DND-41 (cell line): ENCODE measurements around the gene DAB1.

Experiments
- ATAC-seq: fragments of 200-7000 bp; cut with Tn5 transposase; 3 replicates; pipeline ENCODE4 v1.9.1; 2021; ENCODE audit warnings: low read depth; ENCODE audit not compliant: insufficient read depth
- DNase-seq: peaks from one replicate; pipeline ENCODE4 v3.0.0-alpha.2; 2020
- H2AFZ ChIP-seq: 2 replicates; pipeline ENCODE4 v1.6.0; 2012; ENCODE audit warnings: low read depth, low read length
- H3K27ac ChIP-seq: 2 replicates; pipeline ENCODE4 v1.5.1; 2012; ENCODE audit warnings: low read length, inconsistent platforms
- H3K27me3 ChIP-seq: fragments of 200-600 bp; sonication (generic); 2 replicates; pipeline ENCODE4 v1.6.0; 2012; ENCODE audit warnings: low read length, mild to moderate bottlenecking, inconsistent platforms; ENCODE audit not compliant: insufficient read depth, poor library complexity
- H3K36me3 ChIP-seq: 2 replicates; pipeline ENCODE4 v1.5.1; 2012; ENCODE audit warnings: low read length, inconsistent platforms; ENCODE audit not compliant: insufficient read depth
- H3K4me1 ChIP-seq: 2 replicates; pipeline ENCODE4 v1.5.1; 2012; ENCODE audit warnings: mild to moderate bottlenecking, low read length; ENCODE audit not compliant: insufficient read depth
- H3K4me2 ChIP-seq: 2 replicates; pipeline ENCODE4 v1.6.0; 2012; ENCODE audit warnings: mild to moderate bottlenecking, moderate library complexity, low read length, inconsistent platforms; ENCODE audit not compliant: insufficient read depth
- H3K4me3 ChIP-seq, 2 experiments: fragments of 200-600 bp in 1 of 2; shearing (Covaris generic) in 1 of 2; 2 replicates each; pipeline ENCODE4 v1.5.1; 2012 to 2016; ENCODE audit warnings: inconsistent platforms in 2 of 2, low read length in 2 of 2, mild to moderate bottlenecking in 2 of 2, low read depth in 1 of 2, moderate library complexity in 1 of 2
- H3K79me2 ChIP-seq: 2 replicates; pipeline ENCODE4 v1.6.0; 2012; ENCODE audit warnings: low read length, inconsistent platforms; ENCODE audit not compliant: insufficient read depth
- H3K9ac ChIP-seq: 2 replicates; pipeline ENCODE4 v1.6.0; 2012; ENCODE audit warnings: low read depth, mild to moderate bottlenecking, inconsistent platforms, low read length, moderate library complexity
- H3K9me3 ChIP-seq: 2 replicates; pipeline ENCODE4 v1.5.1; 2012; ENCODE audit warnings: low read length, moderate library complexity, mild to moderate bottlenecking, inconsistent platforms; ENCODE audit not compliant: insufficient read depth, severe bottlenecking
- H4K20me1 ChIP-seq: 2 replicates; pipeline ENCODE4 v1.6.0; 2012; ENCODE audit warnings: low read length; ENCODE audit not compliant: insufficient read depth
- CTCF ChIP-seq: IDR thresholded peaks from 2 replicates; pipeline ENCODE4 v1.5.1; 2012; ENCODE audit warnings: borderline replicate concordance, low read length, moderate library complexity, mild to moderate bottlenecking; ENCODE audit not compliant: poor library complexity, severe bottlenecking; ENCODE audit errors: extremely low read depth
- EZH2 ChIP-seq: IDR thresholded peaks from 3 replicates; pipeline ENCODE4 v1.6.1; 2012; ENCODE audit warnings: borderline replicate concordance, low read depth, mild to moderate bottlenecking, moderate library complexity, low read length, inconsistent platforms; ENCODE audit not compliant: severe bottlenecking

Gene DAB1

DNA sequence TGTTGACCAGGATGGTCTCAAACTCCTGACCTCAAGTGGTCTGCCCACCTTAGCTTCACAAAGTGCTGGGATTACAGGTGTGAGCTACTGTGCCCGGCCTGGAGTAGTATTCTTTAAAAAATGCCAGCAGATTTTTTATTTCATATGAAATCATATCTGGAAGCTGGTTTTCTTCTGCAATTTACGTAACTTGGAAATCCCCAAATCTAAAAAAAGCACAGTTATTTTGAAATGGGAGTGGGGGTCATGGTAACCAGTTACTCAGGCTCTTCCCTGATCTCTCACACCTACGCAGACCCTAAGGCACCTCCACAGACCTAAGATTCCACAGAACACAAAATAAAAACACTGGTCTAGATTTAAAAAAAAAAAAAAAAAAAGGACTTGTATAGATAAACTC is 219.8 kb downstream of the DAB1 start:
- Histone ChIP-seq H2AFZ (no peak overlapping the region), H3K4me2 (no peak overlapping the region), H3K9ac (no peak overlapping the region), H3K9me3 (no peaks in the 10 kb centered on the region), H3K27me3 (no peaks in the 10 kb centered on the region), H4K20me1 (no peaks in the 10 kb centered on the region), H3K4me3 (no peak overlapping the region), H3K4me1 (no peaks in the 10 kb centered on the region), H3K27ac (no peak overlapping the region), H3K79me2 (no peaks in the 10 kb centered on the region), H3K36me3 (no peaks in the 10 kb centered on the region)
- no peak for ATAC-seq
- no peak for DNase-seq
- TF ChIP-seq EZH2 (no peak), CTCF (no peak)

DNA sequence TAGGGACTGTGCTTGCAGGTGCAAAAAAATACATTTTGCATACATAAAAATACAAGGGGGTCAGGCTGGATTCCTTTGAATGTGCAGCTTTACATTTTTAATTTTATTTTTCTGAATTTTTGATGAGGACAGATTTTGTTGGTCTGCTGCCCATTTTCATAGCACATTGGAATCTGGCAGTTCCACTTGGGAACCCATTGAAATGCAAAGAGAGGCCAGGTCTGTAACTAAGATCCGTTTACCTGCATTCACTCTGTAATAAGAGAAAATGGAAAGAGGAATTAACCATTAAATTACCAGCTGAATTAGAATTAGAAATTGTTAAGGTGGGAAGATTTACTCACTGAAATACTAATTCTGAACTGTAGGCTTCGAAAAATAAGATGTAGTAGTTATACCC is 221.6 kb downstream of the DAB1 start:
- no peaks in the 10 kb centered on the region for H3K27me3 ChIP-seq
- H3K36me3 ChIP-seq = no peaks in the 10 kb centered on the region
- no peaks in the 10 kb centered on the region for H4K20me1 ChIP-seq
- no peak overlapping the region for H3K9ac ChIP-seq
- no peaks in the 10 kb centered on the region for H3K79me2 ChIP-seq
- no peak overlapping the region for H3K4me2 ChIP-seq
- DNase-seq (no peak), ATAC-seq (no peak)
- H3K9me3 ChIP-seq = no peaks in the 10 kb centered on the region
- H2AFZ ChIP-seq = no peak overlapping the region
- no peak overlapping the region for H3K4me3 ChIP-seq
- no peak for TF ChIP-seq CTCF
- no peak for TF ChIP-seq EZH2
- H3K27ac ChIP-seq = no peak overlapping the region
- no peaks in the 10 kb centered on the region for H3K4me1 ChIP-seq

GRCh38 chr1:57198912-57199311 is 224.9 kb downstream of the DAB1 start:
- TF ChIP-seq CTCF = no peak
- no peak for TF ChIP-seq EZH2
- Histone ChIP-seq H3K4me3 (no peak overlapping the region), H3K9ac (no peak overlapping the region), H3K36me3 (no peaks in the 10 kb centered on the region), H3K4me2 (no peak overlapping the region), H2AFZ (no peak overlapping the region), H3K4me1 (no peaks in the 10 kb centered on the region), H4K20me1 (no peaks in the 10 kb centered on the region), H3K79me2 (no peaks in the 10 kb centered on the region), H3K9me3 (no peaks in the 10 kb centered on the region), H3K27ac (no peak overlapping the region), H3K27me3 (no peaks in the 10 kb centered on the region)
- no peak for ATAC-seq
- DNase-seq = no peak

DNA sequence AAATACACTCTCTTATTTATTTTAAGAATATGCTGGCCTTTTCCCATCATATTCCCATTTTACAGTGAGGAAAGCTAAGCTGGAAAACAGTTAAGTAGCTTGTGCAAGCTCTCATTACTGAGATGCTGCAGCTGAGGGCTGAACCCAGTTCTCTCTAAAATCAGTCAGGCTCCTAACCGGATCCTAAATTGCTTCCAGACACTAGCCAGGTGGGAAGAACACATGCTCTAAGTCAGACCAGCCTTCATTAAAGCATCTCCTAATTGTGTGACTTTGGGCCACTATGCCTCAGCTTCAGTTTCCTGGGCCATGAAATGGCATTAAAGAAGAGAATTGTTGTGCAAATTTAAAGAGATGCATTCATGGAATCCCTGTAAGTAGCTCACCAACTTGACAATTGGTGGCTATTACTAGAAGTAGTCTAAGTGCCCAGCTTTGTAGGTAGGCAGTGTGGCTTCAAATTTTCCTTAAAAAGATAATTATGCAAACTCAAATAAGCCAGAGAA is 228.4 kb downstream of the DAB1 start:
- no peak overlapping the region for H2AFZ ChIP-seq
- no peaks in the 10 kb centered on the region for H3K9me3 ChIP-seq
- H4K20me1 ChIP-seq = no peaks in the 10 kb centered on the region
- H3K4me3 ChIP-seq = no peak overlapping the region
- no peaks in the 10 kb centered on the region for H3K79me2 ChIP-seq
- no peaks in the 10 kb centered on the region for H3K4me1 ChIP-seq
- no peaks in the 10 kb centered on the region for H3K27me3 ChIP-seq
- no peak overlapping the region for H3K9ac ChIP-seq
- H3K27ac ChIP-seq = no peak overlapping the region
- TF ChIP-seq EZH2 (no peak), CTCF (no peak)
- ATAC-seq (no peak), DNase-seq (no peak)
- no peaks in the 10 kb centered on the region for H3K36me3 ChIP-seq
- no peak overlapping the region for H3K4me2 ChIP-seq
